HCT116 (cell line): ENCODE data around the gene NALCN.

ENCODE experiments used
- CEBPB ChIP-seq: IDR thresholded peaks from 2 replicates; pipeline ENCODE4 v1.6.1; 2012; ENCODE audit warnings: low read depth
- EGR1 ChIP-seq: IDR thresholded peaks from 2 replicates; pipeline ENCODE4 v1.6.1; 2012; ENCODE audit warnings: low read depth
- EZH2 ChIP-seq: fragments of 200-600 bp; sonication (generic); IDR thresholded peaks from 2 replicates; pipeline ENCODE4 v1.6.1; 2017; ENCODE audit warnings: antibody characterized with exemption, mixed run types
- POLR2A ChIP-seq: IDR thresholded peaks from 2 replicates; pipeline ENCODE4 v1.7.0; 2011; ENCODE audit warnings: borderline replicate concordance; ENCODE audit not compliant: insufficient read depth, insufficient read length; ENCODE audit errors: extremely low read depth
- POLR2AphosphoS5 ChIP-seq: IDR thresholded peaks from 2 replicates; pipeline ENCODE4 v1.6.1; 2011; ENCODE audit warnings: mild to moderate bottlenecking, low read depth, low read length, moderate library complexity
- SIN3A ChIP-seq: IDR thresholded peaks from 2 replicates; pipeline ENCODE4 v1.6.1; 2012; ENCODE audit warnings: low read depth
- SP1 ChIP-seq: IDR thresholded peaks from 2 replicates; pipeline ENCODE4 v1.6.1; 2012; ENCODE audit warnings: low read depth
- SRF ChIP-seq: IDR thresholded peaks from 2 replicates; pipeline ENCODE4 v1.6.1; 2012; ENCODE audit warnings: low read depth
- TCF7L2 ChIP-seq: IDR thresholded peaks from 2 replicates; pipeline ENCODE4 v1.7.0; 2011; ENCODE audit warnings: borderline replicate concordance, inconsistent platforms; ENCODE audit not compliant: insufficient read depth, insufficient read length; ENCODE audit errors: extremely low read depth
- TF ChIP-seq, protein P1 (sequence below), 3 experiments: fragments of 200-600 bp in 1 of 3; sonication (generic) in 1 of 3; IDR thresholded peaks in 2 of 3; conservative IDR thresholded peaks in 1 of 3; 2 replicates each; pipeline ENCODE4 v1.5.1; 2012 to 2017; ENCODE audit warnings: low read depth in 2 of 3, low read length in 2 of 3, antibody characterized with exemption in 1 of 3, borderline replicate concordance in 1 of 3, control low read depth in 1 of 3, mild to moderate bottlenecking in 1 of 3, mixed read lengths in 1 of 3, mixed run types in 1 of 3, moderate library complexity in 1 of 3; ENCODE audit not compliant: insufficient read depth in 1 of 3

DNA sequence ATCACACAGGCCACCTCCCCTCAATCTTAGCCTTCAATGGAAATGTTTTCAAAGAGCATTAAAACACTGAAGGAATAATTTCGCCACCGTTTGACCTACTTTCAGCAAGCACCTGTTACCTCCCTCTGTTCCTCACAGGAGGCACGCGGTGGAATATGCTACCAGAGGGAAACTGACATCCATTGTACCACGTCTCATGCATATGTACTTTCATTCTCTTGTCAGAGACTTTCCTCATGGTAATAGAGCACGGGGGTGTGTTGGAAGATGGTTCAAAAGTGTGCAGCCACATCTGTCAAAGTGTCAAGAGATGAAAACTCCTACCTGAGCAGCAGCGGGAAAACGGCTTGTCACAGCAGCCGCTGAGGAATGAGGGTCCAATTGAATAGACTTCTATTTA lies 143.4 kb downstream of the NALCN start:
- TF ChIP-seq, protein P1, sequence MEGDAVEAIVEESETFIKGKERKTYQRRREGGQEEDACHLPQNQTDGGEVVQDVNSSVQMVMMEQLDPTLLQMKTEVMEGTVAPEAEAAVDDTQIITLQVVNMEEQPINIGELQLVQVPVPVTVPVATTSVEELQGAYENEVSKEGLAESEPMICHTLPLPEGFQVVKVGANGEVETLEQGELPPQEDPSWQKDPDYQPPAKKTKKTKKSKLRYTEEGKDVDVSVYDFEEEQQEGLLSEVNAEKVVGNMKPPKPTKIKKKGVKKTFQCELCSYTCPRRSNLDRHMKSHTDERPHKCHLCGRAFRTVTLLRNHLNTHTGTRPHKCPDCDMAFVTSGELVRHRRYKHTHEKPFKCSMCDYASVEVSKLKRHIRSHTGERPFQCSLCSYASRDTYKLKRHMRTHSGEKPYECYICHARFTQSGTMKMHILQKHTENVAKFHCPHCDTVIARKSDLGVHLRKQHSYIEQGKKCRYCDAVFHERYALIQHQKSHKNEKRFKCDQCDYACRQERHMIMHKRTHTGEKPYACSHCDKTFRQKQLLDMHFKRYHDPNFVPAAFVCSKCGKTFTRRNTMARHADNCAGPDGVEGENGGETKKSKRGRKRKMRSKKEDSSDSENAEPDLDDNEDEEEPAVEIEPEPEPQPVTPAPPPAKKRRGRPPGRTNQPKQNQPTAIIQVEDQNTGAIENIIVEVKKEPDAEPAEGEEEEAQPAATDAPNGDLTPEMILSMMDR (IDR thresholded peaks at IDR 0.05 in 2 of 3, conservative IDR thresholded peaks at IDR 0.05 in 1 of 3; ENCODE audit: borderline replicate concordance in 1 of 3, insufficient read depth in 1 of 3, low read depth in 2 of 3, low read length in 2 of 3) = no peak
- TF ChIP-seq SRF (no peak), POLR2A (no peak), EZH2 (no peak), CEBPB (no peak), SIN3A (no peak), TCF7L2 (no peak), POLR2AphosphoS5 (no peak), SP1 (no peak), EGR1 (no peak)
